Lung (tissue), 12 donors: Measurements from ENCODE around the gene AGAP1. TPM values are rescaled to one million over a fixed set of nuclear protein-coding genes. Genes with fewer than 3 reads are reported as not detected.

Experiments
- ATAC-seq: fragments of 200-7000 bp; cut with Tn5 transposase; one replicate; pipeline ENCODE4 v1.9.1; 2020; ENCODE audit warnings: moderate number of reproducible peaks; ENCODE audit not compliant: insufficient read depth, low FRiP score
- DNase-seq, 3 donors: peaks; one replicate each; pipeline ENCODE4 v3.0.0-alpha.2; 2013 to 2017
- H3K27ac ChIP-seq, 2 donors: one replicate each; pipeline ENCODE4 v1.5.1; 2013; ENCODE audit warnings: mild to moderate bottlenecking in 2 of 2, moderate library complexity in 2 of 2, control low read depth in 1 of 2, inconsistent platforms in 1 of 2, low read depth in 1 of 2, low read length in 1 of 2
- H3K27me3 ChIP-seq, 3 donors: one replicate each; pipeline ENCODE4 v1.5.1; 2013; ENCODE audit warnings: low read length in 2 of 3; ENCODE audit not compliant: control insufficient read depth in 3 of 3, insufficient read depth in 3 of 3
- H3K36me3 ChIP-seq, 4 donors: one replicate each; pipeline ENCODE4 v1.5.1; 2013; ENCODE audit warnings: low read length in 4 of 4, mild to moderate bottlenecking in 1 of 4, moderate library complexity in 1 of 4; ENCODE audit not compliant: control insufficient read depth in 4 of 4, insufficient read depth in 4 of 4
- H3K4me1 ChIP-seq, 5 donors: one replicate each; pipeline ENCODE4 v1.5.1; 2013; ENCODE audit warnings: low read length in 5 of 5, mild to moderate bottlenecking in 2 of 5, moderate library complexity in 1 of 5; ENCODE audit not compliant: control insufficient read depth in 5 of 5, insufficient read depth in 5 of 5
- H3K4me3 ChIP-seq: one replicate; pipeline ENCODE4 v1.5.1; 2013; ENCODE audit warnings: mild to moderate bottlenecking, control low read depth, moderate library complexity
- H3K9ac ChIP-seq, 2 donors: one replicate each; pipeline ENCODE4 v1.5.1; 2013; ENCODE audit warnings: low read length in 2 of 2, control low read depth in 1 of 2; ENCODE audit not compliant: insufficient read depth in 1 of 2
- H3K9me3 ChIP-seq, 4 donors: one replicate each; pipeline ENCODE4 v1.5.1; 2013; ENCODE audit warnings: low read length in 3 of 4, mild to moderate bottlenecking in 1 of 4, moderate library complexity in 1 of 4; ENCODE audit not compliant: control insufficient read depth in 4 of 4, insufficient read depth in 3 of 4
- CTCF ChIP-seq: IDR thresholded peaks from 2 replicates; pipeline ENCODE4 v1.5.1; 2012; ENCODE audit warnings: mild to moderate bottlenecking; ENCODE audit errors: control extremely low read depth, extremely low read depth
- WGBS, 2 donors: extraction: QIAGEN DNeasy Blood & Tissue Kit; methylation state at CpG; one replicate each; pipeline ENCODE4 v1.1.7; 2013; 5-methylcytosine and 5-hydroxymethylcytosine counted together
- polyA plus RNA-seq, 2 donors: library from polyadenylated mRNA; stranded (reverse); fragments of 200-250 nt; gene quantifications; one replicate each; pipeline ENCODE4 v1.2.1, GENCODE V29; 2013
- total RNA-seq, 2 donors: library from RNA; depleted of rRNA in 1 of 2; stranded (reverse); fragments of >200 nt in 1 of 2; gene quantifications; one replicate each; pipeline ENCODE4 v1.2.1, GENCODE V29; 2014 to 2021
- donor health status: control.
- donor health status: control.
- donor health status: Bipolar disorder and iron deficiency.
- donor health status: healthy.
- donor health status: DM: yes; HTN: yes; CAD: no.

Gene AGAP1
- total and polyA plus RNA-seq, 4 donors: 6.6 to 39.4 (median 20.2) TPM

- H3K36me3 ChIP-seq: no peaks in the 10 kb centered on the region
- no peak overlapping the region for H3K9ac ChIP-seq
- H3K9me3 ChIP-seq: peaks cover 0 to 2% (median 0%) of the 10 kb centered on the region in 4 donors
- no peaks in the 10 kb centered on the region for H3K27me3 ChIP-seq
- no peak overlapping the region for H3K27ac ChIP-seq
- WGBS, 2 donors: 81 to 83% methylated on average over 5 of the region's 5 CpGs
- no peak for TF ChIP-seq CTCF
- peaks cover 0 to 3% (median 0%) of the 10 kb centered on the region in 5 donors for H3K4me1 ChIP-seq
- ATAC-seq (no peak), DNase-seq (no peak)
- H3K4me3 ChIP-seq: no peak overlapping the region
Observed at GRCh38 chr2:235471186-235471747, 22.6 kb upstream of the AGAP1 start.

- no peaks in the 10 kb centered on the region for H3K27me3 ChIP-seq
- H3K36me3 ChIP-seq: no peaks in the 10 kb centered on the region
- 61 to 82% methylated on average over 4 of the region's 4 CpGs for WGBS, 2 donors
- no peak overlapping the region for H3K9ac ChIP-seq
- ATAC-seq (no peak), DNase-seq (peak in 2 of 3 donors; percentile 24 to 66)
- H3K27ac ChIP-seq: no peak overlapping the region
- peaks cover 0 to 3% (median 0%) of the 10 kb centered on the region in 5 donors for H3K4me1 ChIP-seq
- no peak overlapping the region for H3K4me3 ChIP-seq
- H3K9me3 ChIP-seq: peaks cover 0 to 3% (median 0%) of the 10 kb centered on the region in 4 donors
- TF ChIP-seq CTCF: no peak
Observed at GRCh38 chr2:235472443-235472842, 21.4 kb upstream of the AGAP1 start.

- DNase-seq: no peak
- no peak for TF ChIP-seq CTCF
- Histone ChIP-seq H3K9ac (no peak overlapping the region), H3K9me3 (peaks cover 0 to 3% (median 0%) of the 10 kb centered on the region in 4 donors), H3K27me3 (no peaks in the 10 kb centered on the region), H3K27ac (no peak overlapping the region), H3K4me1 (peaks cover 0 to 3% (median 0%) of the 10 kb centered on the region in 5 donors), H3K36me3 (no peaks in the 10 kb centered on the region), H3K4me3 (no peak overlapping the region)
- ATAC-seq: no peak
- WGBS, 2 donors: 46 to 65% methylated on average over 6 of the region's 6 CpGs
Observed at GRCh38 chr2:235478609-235479008, 15.2 kb upstream of the AGAP1 start.

GRCh38 chr2:235479604-235480003, 14.2 kb upstream of the AGAP1 start:
- Histone ChIP-seq H3K4me3 (no peak overlapping the region), H3K9me3 (peaks cover 0 to 3% (median 0%) of the 10 kb centered on the region in 4 donors), H3K4me1 (peaks cover 0 to 3% (median 0%) of the 10 kb centered on the region in 5 donors), H3K36me3 (no peaks in the 10 kb centered on the region), H3K27ac (no peak overlapping the region), H3K27me3 (no peaks in the 10 kb centered on the region), H3K9ac (no peak overlapping the region)
- DNase-seq: no peak
- TF ChIP-seq CTCF: no peak
- 78 to 83% methylated on average over 11 of the region's 11 CpGs for WGBS, 2 donors
- ATAC-seq: no peak
